Measurements from ENCODE around the gene EFHC1. TPM values are rescaled to one million over a fixed set of nuclear protein-coding genes. Genes with fewer than 3 reads are reported as not detected.

The EFHC1 gene
- total RNA-seq, 1 donor from 2014 or later, result 23.2 TPM

- peak overlapping the region; percentile 24 for H3K4me3 Mint-ChIP-seq
- no peaks in the 10 kb centered on the region for H3K9me3 Mint-ChIP-seq
- no peaks in the 10 kb centered on the region for H3K27me3 Mint-ChIP-seq
- ChIA-PET CTCF (interaction anchor here (1.0 to 7.7 kb wide), 8 partner anchors 18 to 248 kb away, joined by 3 to 66 read pairs (median 6); partner anchors contain the start of gene MCM3), POLR2A (interaction anchor here (0.7 to 1.1 kb wide), 2 partner anchors 135 to 841 kb away, joined by 3 read pairs; no protein-coding TSS in a partner anchor)
- no peak for DNase-seq
- intact Hi-C loops (cut with micrococcal nuclease), result loop anchor here (5.0 kb wide), 2 partner anchors 465 to 1065 kb away; no protein-coding TSS in a partner anchor
- no peak overlapping the region for H3K27ac Mint-ChIP-seq
- H3K4me1 Mint-ChIP-seq, result peaks cover 16% of the 10 kb centered on the region
- H3K36me3 Mint-ChIP-seq (ENCODE audit: low read depth), result no peaks in the 10 kb centered on the region
- no peak for TF ChIP-seq CTCF (IDR thresholded peaks at IDR 0.05)
- no peak for ATAC-seq (ENCODE audit: low read depth)
These were observed 2.4 kb upstream of the EFHC1 start for GRCh38 chr6:52417675-52418111.

GRCh38 chr6:52418606-52419005 lies 1.5 kb upstream of the EFHC1 start:
- no peak for TF ChIP-seq CTCF (IDR thresholded peaks at IDR 0.05)
- intact Hi-C loops (cut with micrococcal nuclease), result loop anchor here (5.0 kb wide), 2 partner anchors 464 to 1064 kb away; no protein-coding TSS in a partner anchor
- ChIA-PET POLR2A (interaction anchor here (1.3 to 2.0 kb wide), 3 partner anchors 79 to 158 kb away, joined by 5 to 16 read pairs (median 6); partner anchors contain the start of genes MCM3 and TRAM2), CTCF (interaction anchor here (1.1 to 7.7 kb wide), 8 partner anchors 86 to 246 kb away, joined by 3 to 66 read pairs (median 6); partner anchors contain the start of genes MCM3 and TRAM2)
- H3K27me3 Mint-ChIP-seq, result no peaks in the 10 kb centered on the region
- DNase-seq (no peak), ATAC-seq (ENCODE audit: low read depth) (no peak)
- peaks cover 16% of the 10 kb centered on the region for H3K4me1 Mint-ChIP-seq
- H3K27ac Mint-ChIP-seq, result no peak overlapping the region
- H3K36me3 Mint-ChIP-seq (ENCODE audit: low read depth), result no peaks in the 10 kb centered on the region
- no peaks in the 10 kb centered on the region for H3K9me3 Mint-ChIP-seq
- no peak overlapping the region for H3K4me3 Mint-ChIP-seq

GRCh38 chr6:52420668-52421358 lies 671 bp downstream of the EFHC1 start:
- Mint-ChIP-seq H3K36me3 (ENCODE audit: low read depth) (peaks cover 3% of the 10 kb centered on the region), H3K27me3 (no peaks in the 10 kb centered on the region), H3K9me3 (no peaks in the 10 kb centered on the region), H3K4me1 (peaks cover 14% of the 10 kb centered on the region), H3K4me3 (no peak overlapping the region), H3K27ac (no peak overlapping the region)
- ChIA-PET CTCF (interaction anchor here (0.9 to 7.7 kb wide), 3 partner anchors 23 to 241 kb away, joined by 3 to 66 read pairs (median 3); no protein-coding TSS in a partner anchor), POLR2A (interaction anchor here (0.8 to 1.5 kb wide), 3 partner anchors 70 to 156 kb away, joined by 3 to 8 read pairs (median 4); no protein-coding TSS in a partner anchor)
- DNase-seq, result no peak
- intact Hi-C loops (cut with micrococcal nuclease), result loop anchor here (1.0 to 2.0 kb wide), 9 partner anchors 59 to 1124 kb away; partner anchors contain the start of genes GCLC, GSTA4, MCM3 and PAQR8
- no peak for TF ChIP-seq CTCF (IDR thresholded peaks at IDR 0.05)
- ATAC-seq (ENCODE audit: low read depth), result no peak

GRCh38 chr6:52422156-52422555 lies 2.0 kb downstream of the EFHC1 start:
- ChIA-PET POLR2A (no interaction called here), CTCF (interaction anchor here (1.2 to 7.7 kb wide), 2 partner anchors 230 to 240 kb away, joined by 3 to 66 read pairs; no protein-coding TSS in a partner anchor)
- intact Hi-C loops (cut with micrococcal nuclease), result no loop called here
- Mint-ChIP-seq H3K27me3 (no peaks in the 10 kb centered on the region), H3K4me3 (no peak overlapping the region), H3K9me3 (no peaks in the 10 kb centered on the region), H3K4me1 (peaks cover 9% of the 10 kb centered on the region), H3K36me3 (ENCODE audit: low read depth) (peaks cover 3% of the 10 kb centered on the region), H3K27ac (no peak overlapping the region)
- ATAC-seq (ENCODE audit: low read depth) (no peak), DNase-seq (no peak)
- no peak for TF ChIP-seq CTCF (IDR thresholded peaks at IDR 0.05)

- Mint-ChIP-seq H3K4me3 (no peak overlapping the region), H3K27me3 (no peaks in the 10 kb centered on the region), H3K36me3 (ENCODE audit: low read depth) (peaks cover 6% of the 10 kb centered on the region), H3K4me1 (peaks cover 7% of the 10 kb centered on the region), H3K27ac (no peak overlapping the region), H3K9me3 (no peaks in the 10 kb centered on the region)
- DNase-seq (no peak), ATAC-seq (ENCODE audit: low read depth) (no peak)
- POLR2A ChIA-PET, result interaction anchor here (0.7 kb wide), 1 partner anchor 126 kb away, joined by 7 read pairs; no protein-coding TSS in a partner anchor
- intact Hi-C loops (cut with micrococcal nuclease), result no loop called here
- CTCF ChIA-PET, result interaction anchor here (1.6 kb wide), 1 partner anchor 229 kb away, joined by 4 read pairs; no protein-coding TSS in a partner anchor
- no peak for TF ChIP-seq CTCF (IDR thresholded peaks at IDR 0.05)
These were observed 3.3 kb downstream of the EFHC1 start for GRCh38 chr6:52423448-52423847.

Data from activated B cell treated with CpG ODN at 0.5 μM for 24 hours (primary cell).